Liver (tissue), 9 donors: ENCODE measurements around the gene ILF3. TPM values are rescaled to one million over a fixed set of nuclear protein-coding genes. Genes with fewer than 3 reads are reported as not detected.

Source experiments
- DNase-seq: peaks from one replicate; pipeline ENCODE4 v3.0.0-alpha.2; 2017; ENCODE audit warnings: low spot score
- H3K27ac ChIP-seq, 2 donors: one replicate each; pipeline ENCODE4 v1.7.0; 2013; ENCODE audit warnings: inconsistent platforms in 2 of 2, low read length in 2 of 2, control low read depth in 1 of 2, low read depth in 1 of 2, mild to moderate bottlenecking in 1 of 2
- H3K27me3 ChIP-seq, 4 donors: one replicate each; pipeline versions ENCODE4 v1.6.1 to v1.7.0; 2013; ENCODE audit warnings: low read length in 3 of 4, inconsistent platforms in 1 of 4, mild to moderate bottlenecking in 1 of 4, moderate library complexity in 1 of 4; ENCODE audit not compliant: control insufficient read depth in 4 of 4, insufficient read depth in 4 of 4
- H3K36me3 ChIP-seq, 4 donors: one replicate each; pipeline versions ENCODE4 v1.6.1 to v1.7.0; 2013; ENCODE audit warnings: low read length in 3 of 4, mild to moderate bottlenecking in 3 of 4, low read depth in 1 of 4, moderate library complexity in 1 of 4; ENCODE audit not compliant: control insufficient read depth in 4 of 4, insufficient read depth in 3 of 4
- H3K4me1 ChIP-seq, 4 donors: one replicate each; pipeline versions ENCODE4 v1.6.1 to v1.7.0; 2013; ENCODE audit warnings: low read length in 3 of 4, mild to moderate bottlenecking in 3 of 4, moderate library complexity in 1 of 4; ENCODE audit not compliant: control insufficient read depth in 4 of 4, insufficient read depth in 4 of 4
- H3K4me3 ChIP-seq, 3 donors: one replicate each; pipeline versions ENCODE4 v1.6.1 to v1.7.0; 2013; ENCODE audit warnings: low read length in 3 of 3, control low read depth in 1 of 3, low read depth in 1 of 3, mild to moderate bottlenecking in 1 of 3
- H3K9ac ChIP-seq, 2 donors: one replicate each; pipeline ENCODE4 v1.7.0; 2013; ENCODE audit warnings: low read length in 2 of 2, mild to moderate bottlenecking in 2 of 2, moderate library complexity in 2 of 2, control low read depth in 1 of 2, low read depth in 1 of 2
- H3K9me3 ChIP-seq, 4 donors: one replicate each; pipeline versions ENCODE4 v1.6.1 to v1.7.0; 2013; ENCODE audit warnings: low read length in 3 of 4; ENCODE audit not compliant: control insufficient read depth in 4 of 4
- ATF3 ChIP-seq: IDR thresholded peaks from 2 replicates; pipeline ENCODE4 v1.6.1; 2016; ENCODE audit warnings: antibody characterized with exemption
- CTCF ChIP-seq: fragments of 150-350 bp; IDR thresholded peaks from 2 replicates; pipeline ENCODE4 v1.5.1; 2017; ENCODE audit warnings: improper control_type of control experiment, low read depth, low read length; ENCODE audit not compliant: missing input control
- EGR1 ChIP-seq, 2 donors: IDR thresholded peaks; 2 replicates each; pipeline ENCODE4 v1.6.1; 2016 to 2018; ENCODE audit warnings: antibody characterized with exemption in 2 of 2, low read depth in 2 of 2
- FOXA1 ChIP-seq: IDR thresholded peaks from 2 replicates; pipeline ENCODE4 v1.6.1; 2016; ENCODE audit warnings: antibody characterized with exemption
- FOXA2 ChIP-seq: IDR thresholded peaks from 2 replicates; pipeline ENCODE4 v1.6.1; 2016; ENCODE audit warnings: antibody characterized with exemption
- GABPA ChIP-seq, 2 donors: IDR thresholded peaks in 1 of 2; conservative IDR thresholded peaks in 1 of 2; 2 replicates each; pipeline ENCODE4 v1.6.1; 2016; ENCODE audit warnings: antibody characterized with exemption in 2 of 2, mild to moderate bottlenecking in 1 of 2, moderate library complexity in 1 of 2
- HNF4A ChIP-seq, 2 donors: conservative IDR thresholded peaks; 2 replicates each; pipeline ENCODE4 v1.6.1; 2016; ENCODE audit warnings: antibody characterized with exemption in 2 of 2, mild to moderate bottlenecking in 2 of 2
- HNF4G ChIP-seq: IDR thresholded peaks from 2 replicates; pipeline ENCODE4 v1.6.1; 2016; ENCODE audit warnings: antibody characterized with exemption
- JUND ChIP-seq, 2 donors: IDR thresholded peaks; 2 replicates each; pipeline ENCODE4 v1.6.1; 2016; ENCODE audit warnings: antibody characterized with exemption in 2 of 2
- NR2F2 ChIP-seq: IDR thresholded peaks from 2 replicates; pipeline ENCODE4 v1.6.1; 2016; ENCODE audit warnings: antibody characterized with exemption
- RAD21 ChIP-seq, 2 donors: IDR thresholded peaks; 2 replicates each; pipeline ENCODE4 v1.6.1; 2016; ENCODE audit warnings: antibody characterized with exemption in 2 of 2, mild to moderate bottlenecking in 2 of 2
- RXRA ChIP-seq, 2 donors: IDR thresholded peaks; 2 replicates each; pipeline ENCODE4 v1.6.1; 2017 to 2018; ENCODE audit warnings: antibody characterized with exemption in 2 of 2, mild to moderate bottlenecking in 1 of 2
- SP1 ChIP-seq: IDR thresholded peaks from 2 replicates; pipeline ENCODE4 v1.6.1; 2018; ENCODE audit warnings: antibody characterized with exemption, mild to moderate bottlenecking
- TAF1 ChIP-seq: conservative IDR thresholded peaks from 2 replicates; pipeline ENCODE4 v1.6.1; 2016; ENCODE audit warnings: antibody characterized with exemption, mild to moderate bottlenecking
- YY1 ChIP-seq: IDR thresholded peaks from 2 replicates; pipeline ENCODE4 v1.6.1; 2016; ENCODE audit warnings: antibody characterized with exemption, mild to moderate bottlenecking
- ZBTB33 ChIP-seq: IDR thresholded peaks from 2 replicates; pipeline ENCODE4 v1.6.1; 2016; ENCODE audit warnings: antibody characterized with exemption
- WGBS: extraction: QIAGEN DNeasy Blood & Tissue Kit; methylation state at CpG from one replicate; pipeline ENCODE4 v1.1.7; 2013; 5-methylcytosine and 5-hydroxymethylcytosine counted together
- polyA plus RNA-seq, 2 donors: library from polyadenylated mRNA; stranded (reverse) in 1 of 2; unstranded in 1 of 2; fragments of 200-250 nt in 1 of 2; fragments of >200 nt in 1 of 2; fragmentation: Nextera tagmentation in 1 of 2; extraction: Ambion mirVana in 1 of 2; gene quantifications; one replicate each; pipeline versions ENCODE4 v1.2.1 to v1.2.3, GENCODE V29; 2013 to 2015
- total RNA-seq, 2 donors: library from RNA; depleted of rRNA; stranded (reverse); fragments of >200 nt; gene quantifications; one replicate each; pipeline ENCODE4 v1.2.3, GENCODE V29; 2014
- TF ChIP-seq, protein P1 (sequence below): IDR thresholded peaks from 2 replicates; pipeline ENCODE4 v1.6.1; 2016; ENCODE audit warnings: antibody characterized with exemption
- TF ChIP-seq, protein P2 (sequence below): IDR thresholded peaks from 2 replicates; pipeline ENCODE4 v1.6.1; 2016; ENCODE audit warnings: antibody characterized with exemption, mild to moderate bottlenecking
- donor health status: healthy.
- donor health status: healthy.
- donor health status: healthy.
- donor health status: healthy.
- donor health status: healthy.

The ILF3 gene
- total and polyA plus RNA-seq, 4 donors = 31.7 to 85.1 (median 42.9) TPM

DNA sequence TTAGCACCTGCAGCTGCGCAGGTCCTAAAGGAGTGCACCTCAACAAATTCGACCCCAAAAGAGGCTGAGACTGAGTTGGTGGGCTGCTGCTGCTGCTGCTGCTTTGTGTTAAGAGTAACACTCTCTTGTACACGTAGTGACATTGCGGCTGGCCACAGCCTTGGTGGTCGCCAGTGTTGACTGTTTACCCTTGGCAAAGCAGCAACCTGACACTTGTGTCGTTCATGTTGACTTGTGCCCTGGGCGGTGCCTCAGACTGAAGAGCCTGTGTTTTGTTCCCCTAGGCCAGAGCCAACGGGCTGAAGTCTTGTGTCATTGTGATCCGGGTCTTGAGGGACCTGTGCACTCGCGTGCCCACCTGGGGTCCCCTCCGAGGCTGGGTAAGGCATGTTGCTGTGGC lies 24.7 kb downstream of the ILF3 start:
- peaks cover 17 to 68% (median 46%) of the 10 kb centered on the region in 4 donors for H3K36me3 ChIP-seq
- H3K4me3 ChIP-seq = no peak overlapping the region
- no peaks in the 10 kb centered on the region for H3K9me3 ChIP-seq
- WGBS = 84% methylated on average over 12 of the region's 12 CpGs
- peak; percentile 33 for DNase-seq
- H3K27me3 ChIP-seq = no peaks in the 10 kb centered on the region
- H3K27ac ChIP-seq = no peak overlapping the region
- no peak for TF ChIP-seq NR2F2
- TF ChIP-seq HNF4A (conservative IDR thresholded peaks at IDR 0.05) = no peak
- TF ChIP-seq, protein P1, sequence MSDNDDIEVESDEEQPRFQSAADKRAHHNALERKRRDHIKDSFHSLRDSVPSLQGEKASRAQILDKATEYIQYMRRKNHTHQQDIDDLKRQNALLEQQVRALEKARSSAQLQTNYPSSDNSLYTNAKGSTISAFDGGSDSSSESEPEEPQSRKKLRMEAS = no peak
- TF ChIP-seq TAF1 = no peak
- TF ChIP-seq FOXA2 = no peak
- H3K9ac ChIP-seq = no peak overlapping the region
- peaks cover 3 to 17% (median 14%) of the 10 kb centered on the region in 4 donors for H3K4me1 ChIP-seq

- peaks cover 22 to 77% (median 54%) of the 10 kb centered on the region in 4 donors for H3K36me3 ChIP-seq
- WGBS = 96% methylated on average over 18 of the region's 18 CpGs
- H3K27ac ChIP-seq = no peak overlapping the region
Observed at GRCh38 chr19:10679743-10680142, 25.6 kb downstream of the ILF3 start.

More at GRCh38 chr19:10679743-10680142, 25.6 kb downstream of the ILF3 start:
- H3K9ac ChIP-seq = no peak overlapping the region
- no peak for DNase-seq
- H3K4me3 ChIP-seq = no peak overlapping the region
- H3K4me1 ChIP-seq = peaks cover 3 to 17% (median 14%) of the 10 kb centered on the region in 4 donors
- TF ChIP-seq GABPA (IDR thresholded peaks at IDR 0.05 in 1 of 2, conservative IDR thresholded peaks at IDR 0.05 in 1 of 2) = no peak
- TF ChIP-seq YY1 = no peak
- TF ChIP-seq CTCF = no peak
- TF ChIP-seq FOXA1 = no peak
- TF ChIP-seq TAF1 = no peak
- no peak for TF ChIP-seq ZBTB33
- TF ChIP-seq RXRA (IDR thresholded peaks at IDR 0.05) = no peak
- no peak for TF ChIP-seq NR2F2
- TF ChIP-seq SP1 = no peak
- no peak for TF ChIP-seq HNF4A (conservative IDR thresholded peaks at IDR 0.05)
- no peak for TF ChIP-seq FOXA2
- no peak for TF ChIP-seq ATF3
- TF ChIP-seq, protein P1 = no peak
- no peak for TF ChIP-seq JUND (IDR thresholded peaks at IDR 0.05)
- no peak for TF ChIP-seq HNF4G
- TF ChIP-seq RAD21 (IDR thresholded peaks at IDR 0.05) = no peak
- TF ChIP-seq, protein P2, sequence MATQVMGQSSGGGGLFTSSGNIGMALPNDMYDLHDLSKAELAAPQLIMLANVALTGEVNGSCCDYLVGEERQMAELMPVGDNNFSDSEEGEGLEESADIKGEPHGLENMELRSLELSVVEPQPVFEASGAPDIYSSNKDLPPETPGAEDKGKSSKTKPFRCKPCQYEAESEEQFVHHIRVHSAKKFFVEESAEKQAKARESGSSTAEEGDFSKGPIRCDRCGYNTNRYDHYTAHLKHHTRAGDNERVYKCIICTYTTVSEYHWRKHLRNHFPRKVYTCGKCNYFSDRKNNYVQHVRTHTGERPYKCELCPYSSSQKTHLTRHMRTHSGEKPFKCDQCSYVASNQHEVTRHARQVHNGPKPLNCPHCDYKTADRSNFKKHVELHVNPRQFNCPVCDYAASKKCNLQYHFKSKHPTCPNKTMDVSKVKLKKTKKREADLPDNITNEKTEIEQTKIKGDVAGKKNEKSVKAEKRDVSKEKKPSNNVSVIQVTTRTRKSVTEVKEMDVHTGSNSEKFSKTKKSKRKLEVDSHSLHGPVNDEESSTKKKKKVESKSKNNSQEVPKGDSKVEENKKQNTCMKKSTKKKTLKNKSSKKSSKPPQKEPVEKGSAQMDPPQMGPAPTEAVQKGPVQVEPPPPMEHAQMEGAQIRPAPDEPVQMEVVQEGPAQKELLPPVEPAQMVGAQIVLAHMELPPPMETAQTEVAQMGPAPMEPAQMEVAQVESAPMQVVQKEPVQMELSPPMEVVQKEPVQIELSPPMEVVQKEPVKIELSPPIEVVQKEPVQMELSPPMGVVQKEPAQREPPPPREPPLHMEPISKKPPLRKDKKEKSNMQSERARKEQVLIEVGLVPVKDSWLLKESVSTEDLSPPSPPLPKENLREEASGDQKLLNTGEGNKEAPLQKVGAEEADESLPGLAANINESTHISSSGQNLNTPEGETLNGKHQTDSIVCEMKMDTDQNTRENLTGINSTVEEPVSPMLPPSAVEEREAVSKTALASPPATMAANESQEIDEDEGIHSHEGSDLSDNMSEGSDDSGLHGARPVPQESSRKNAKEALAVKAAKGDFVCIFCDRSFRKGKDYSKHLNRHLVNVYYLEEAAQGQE = no peak
- TF ChIP-seq EGR1 (IDR thresholded peaks at IDR 0.05; ENCODE audit: low read depth in 2 of 2) = no peak
- H3K27me3 ChIP-seq = no peaks in the 10 kb centered on the region
- no peaks in the 10 kb centered on the region for H3K9me3 ChIP-seq
